ENCODE measurements around the gene CHRNA3.

Gene CHRNA3

GRCh38 chr15:78550815-78551214 is 70.0 kb downstream of the CHRNA3 start:
- H3K9ac ChIP-seq (ENCODE audit: low read depth, low read length): no peak overlapping the region
- WGBS: 92% methylated on average over 3 of the region's 3 CpGs
- no peaks in the 10 kb centered on the region for H3K27me3 ChIP-seq (ENCODE audit: insufficient read depth, low read length)
- H3K4me1 ChIP-seq (ENCODE audit: insufficient read depth, low read length): no peaks in the 10 kb centered on the region
- H3K9me3 ChIP-seq (ENCODE audit: insufficient read depth, low read depth, low read length): no peaks in the 10 kb centered on the region
- no peak overlapping the region for H3K4me3 ChIP-seq (ENCODE audit: low read length)
- H3K27ac ChIP-seq (ENCODE audit: low read depth, low read length): no peak overlapping the region
- peaks cover 51% of the 10 kb centered on the region for H3K36me3 ChIP-seq (ENCODE audit: insufficient read depth, low read length)

DNA sequence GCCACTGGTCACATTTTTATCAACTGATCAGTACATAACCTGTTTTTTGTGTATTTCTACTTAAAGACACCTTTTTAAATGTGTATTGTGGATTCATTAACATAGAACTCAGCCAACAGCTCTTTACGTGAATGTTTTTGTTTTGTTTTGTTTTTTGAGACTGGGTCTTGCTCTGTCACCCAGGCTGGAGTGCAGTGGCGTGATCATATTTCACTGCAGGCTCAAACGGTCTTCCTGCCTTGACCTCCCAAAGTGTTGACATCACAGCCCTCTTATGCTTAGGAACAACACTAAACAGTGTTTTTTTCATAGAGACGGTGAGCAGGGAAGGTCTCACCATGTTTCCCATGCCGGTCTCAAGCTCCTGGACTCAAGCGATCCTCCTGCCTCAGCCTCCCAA is 70.6 kb downstream of the CHRNA3 start:
- 89% methylated on average over 5 of the region's 6 CpGs for WGBS
- Histone ChIP-seq H3K9ac (ENCODE audit: low read depth, low read length) (no peak overlapping the region), H3K36me3 (ENCODE audit: insufficient read depth, low read length) (peaks cover 57% of the 10 kb centered on the region), H3K9me3 (ENCODE audit: insufficient read depth, low read depth, low read length) (no peaks in the 10 kb centered on the region), H3K27ac (ENCODE audit: low read depth, low read length) (no peak overlapping the region), H3K4me3 (ENCODE audit: low read length) (no peak overlapping the region), H3K4me1 (ENCODE audit: insufficient read depth, low read length) (no peaks in the 10 kb centered on the region), H3K27me3 (ENCODE audit: insufficient read depth, low read length) (no peaks in the 10 kb centered on the region)

All from HUES64 (cell line).